Stomach (tissue), 4 donors: ENCODE measurements around the gene GNAS-AS1.

Experiments used
- CTCF ChIP-seq, 7 experiments: fragments of 450-650 bp in 4 of 7; fragments of 200-600 bp in 3 of 7; sonication (generic) in 3 of 7; IDR thresholded peaks; one replicate each; pipeline ENCODE4 v1.5.1; 2016 to 2019; ENCODE audit warnings: antibody characterized with exemption in 7 of 7, control low read depth in 2 of 7, mild to moderate bottlenecking in 1 of 7
- POLR2A ChIP-seq, 4 donors: fragments of 450-650 bp; IDR thresholded peaks; one replicate each; pipeline ENCODE4 v1.6.1; 2016; ENCODE audit warnings: antibody characterized with exemption in 4 of 4, control low read depth in 2 of 4, mild to moderate bottlenecking in 1 of 4, moderate library complexity in 1 of 4
- POLR2AphosphoS5 ChIP-seq, 3 donors: sonication (generic); formaldehyde crosslinking; IDR thresholded peaks; one replicate each; pipeline ENCODE4 v1.6.1; 2016; ENCODE audit warnings: antibody characterized with exemption in 3 of 3

GRCh38 chr20:58877050-58877975 lies 26.6 kb upstream of the GNAS-AS1 start:
- no peak for TF ChIP-seq CTCF (IDR thresholded peaks at IDR 0.05)
- no peak for TF ChIP-seq POLR2A (IDR thresholded peaks at IDR 0.05)
- no peak for TF ChIP-seq POLR2AphosphoS5 (IDR thresholded peaks at IDR 0.05)
